GM18505 (cell line): ENCODE data around the gene RECK.
"Not testable (repeated sequence)": the region's sequence is repeated elsewhere in the genome, so short reads cannot be mapped to it uniquely, and the experiment has no call there.

ENCODE experiments used
- ATAC-seq: cut with Tn5 transposase; IDR thresholded peaks from one replicate; pipeline ENCODE4 v1.9.1; 2021; ENCODE audit not compliant: unreplicated experiment
- POLR2A ChIP-seq: IDR thresholded peaks from 4 replicates; pipeline ENCODE4 v1.6.1; 2011; ENCODE audit warnings: borderline replicate concordance; ENCODE audit not compliant: insufficient read depth, insufficient read length; ENCODE audit errors: extremely low read depth

The RECK gene

GRCh38 chr9:36063804-36064447 is 27.2 kb downstream of the RECK start:
- ATAC-seq: no peak
- no peak for TF ChIP-seq POLR2A

GRCh38 chr9:36064448-36065037 is 27.8 kb downstream of the RECK start:
- ATAC-seq: no peak
- no peak for TF ChIP-seq POLR2A

GRCh38 chr9:36074055-36074454 is 37.3 kb downstream of the RECK start:
- no peak for ATAC-seq
- no peak for TF ChIP-seq POLR2A

DNA sequence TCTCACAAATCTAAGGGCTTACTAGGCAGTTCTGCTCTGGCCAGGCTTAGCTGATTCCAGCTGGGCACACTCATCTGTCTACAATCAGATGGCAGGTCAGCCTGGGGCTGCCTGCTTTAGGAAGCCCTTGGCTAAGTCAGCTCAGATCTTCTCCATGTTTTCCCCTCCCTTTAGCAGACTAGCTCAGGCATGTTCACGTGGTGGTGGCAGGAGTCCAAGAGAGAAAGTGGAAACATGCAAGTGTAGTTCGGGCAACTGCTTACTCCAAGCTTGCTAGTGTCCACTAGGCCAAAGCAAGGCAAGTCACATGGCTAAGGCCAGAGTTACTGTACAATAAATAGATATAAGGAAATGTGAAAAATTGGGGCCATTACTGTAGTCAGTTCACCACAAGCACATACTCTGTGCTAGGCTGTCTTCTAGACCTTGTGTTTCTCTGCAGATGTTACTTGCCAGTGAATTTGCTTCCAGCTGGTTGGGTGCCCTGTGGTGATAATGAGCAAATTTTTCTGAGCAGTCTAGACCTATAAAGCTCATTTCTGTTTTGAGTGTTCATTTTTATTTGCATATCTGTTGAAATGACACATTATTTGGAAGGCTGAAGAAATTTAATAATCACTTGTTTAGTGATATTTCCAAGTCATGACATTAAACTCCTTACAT is 38.3 kb downstream of the RECK start:
- no peak for TF ChIP-seq POLR2A
- no peak for ATAC-seq

DNA sequence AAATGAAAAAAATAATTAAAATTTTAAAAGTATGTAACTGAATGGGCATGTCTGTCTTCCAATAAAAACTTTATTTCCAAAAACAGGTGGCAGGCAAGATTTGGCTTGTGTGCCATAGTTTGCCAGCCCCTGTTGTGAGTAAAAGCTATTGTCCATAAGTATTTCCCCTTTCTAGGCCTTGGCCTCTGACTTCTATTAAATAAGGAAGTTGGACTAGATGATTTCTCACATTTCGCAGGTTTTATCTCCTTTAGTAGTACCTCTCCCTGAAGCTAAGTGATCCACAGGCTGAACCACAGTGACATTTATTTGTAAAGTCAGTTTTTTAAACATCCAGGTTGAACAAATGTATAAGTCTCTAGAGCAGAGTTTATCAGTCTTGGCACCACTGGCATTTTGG is 41.3 kb downstream of the RECK start:
- ATAC-seq: no peak
- no peak for TF ChIP-seq POLR2A

DNA sequence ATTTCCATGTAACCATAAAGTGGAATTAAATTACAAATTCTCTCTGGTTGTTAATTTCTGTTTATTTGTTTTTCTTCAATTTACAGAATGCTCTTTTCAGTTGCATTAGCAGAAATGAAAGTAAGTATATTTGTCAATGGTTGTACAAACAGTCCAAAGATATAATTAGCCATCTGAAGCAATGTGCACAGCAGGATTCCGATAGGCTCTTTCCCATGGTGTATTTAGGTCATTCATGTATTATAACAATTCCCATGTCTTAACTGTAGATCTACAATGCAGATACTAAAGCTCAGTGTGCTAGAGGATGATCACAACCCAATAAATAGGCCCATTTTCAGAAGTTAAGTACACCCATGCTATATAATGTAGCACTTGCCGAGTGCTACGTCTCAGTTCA is 43.8 kb downstream of the RECK start:
- TF ChIP-seq POLR2A: no peak

GRCh38 chr9:36082931-36083330 is 46.2 kb downstream of the RECK start:
- TF ChIP-seq POLR2A: no peak
- ATAC-seq: no peak

More for the DNA sequence above, 43.8 kb downstream of the RECK start:
- no peak for ATAC-seq

- TF ChIP-seq POLR2A: no peak
- ATAC-seq: no peak
These were observed 49.7 kb downstream of the RECK start for GRCh38 chr9:36086442-36086841.

DNA sequence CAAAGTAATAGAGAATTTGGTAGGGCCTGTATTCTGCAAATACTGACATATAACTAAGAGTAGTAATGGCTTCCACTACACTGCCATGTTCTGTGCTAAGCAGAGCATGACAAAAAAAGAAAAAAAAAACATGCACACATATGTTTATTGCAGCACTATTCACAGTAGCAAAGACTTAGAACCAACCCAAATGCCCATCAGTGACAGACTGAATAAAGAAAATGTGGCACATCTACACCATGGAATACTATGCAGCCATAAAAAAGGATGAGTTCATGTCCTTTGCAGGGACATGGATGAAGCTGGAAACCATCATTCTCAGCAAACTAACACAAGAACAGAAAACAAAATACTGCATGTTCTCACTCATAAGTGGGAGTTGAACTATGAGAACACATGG is 50.3 kb downstream of the RECK start:
- not testable (repeated sequence) for ATAC-seq

DNA sequence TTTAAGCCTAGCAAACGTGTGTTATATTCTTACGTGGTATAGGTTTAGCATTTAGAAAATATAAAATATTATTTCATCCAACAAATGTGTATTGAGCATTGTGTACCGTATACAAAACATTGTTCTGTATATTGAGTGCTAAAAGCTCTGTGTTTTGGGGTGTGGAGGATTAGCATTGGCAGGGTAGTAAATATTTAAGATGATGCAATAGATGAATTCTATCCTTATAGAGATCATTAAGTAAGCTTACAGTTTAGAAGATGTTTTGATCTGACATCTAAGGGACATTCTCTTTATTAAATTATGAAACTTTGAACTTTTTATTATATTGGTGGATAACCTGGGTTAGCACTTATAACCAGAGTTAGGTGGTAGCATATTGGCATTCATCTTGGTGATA is 51.3 kb downstream of the RECK start:
- ATAC-seq: no peak

DNA sequence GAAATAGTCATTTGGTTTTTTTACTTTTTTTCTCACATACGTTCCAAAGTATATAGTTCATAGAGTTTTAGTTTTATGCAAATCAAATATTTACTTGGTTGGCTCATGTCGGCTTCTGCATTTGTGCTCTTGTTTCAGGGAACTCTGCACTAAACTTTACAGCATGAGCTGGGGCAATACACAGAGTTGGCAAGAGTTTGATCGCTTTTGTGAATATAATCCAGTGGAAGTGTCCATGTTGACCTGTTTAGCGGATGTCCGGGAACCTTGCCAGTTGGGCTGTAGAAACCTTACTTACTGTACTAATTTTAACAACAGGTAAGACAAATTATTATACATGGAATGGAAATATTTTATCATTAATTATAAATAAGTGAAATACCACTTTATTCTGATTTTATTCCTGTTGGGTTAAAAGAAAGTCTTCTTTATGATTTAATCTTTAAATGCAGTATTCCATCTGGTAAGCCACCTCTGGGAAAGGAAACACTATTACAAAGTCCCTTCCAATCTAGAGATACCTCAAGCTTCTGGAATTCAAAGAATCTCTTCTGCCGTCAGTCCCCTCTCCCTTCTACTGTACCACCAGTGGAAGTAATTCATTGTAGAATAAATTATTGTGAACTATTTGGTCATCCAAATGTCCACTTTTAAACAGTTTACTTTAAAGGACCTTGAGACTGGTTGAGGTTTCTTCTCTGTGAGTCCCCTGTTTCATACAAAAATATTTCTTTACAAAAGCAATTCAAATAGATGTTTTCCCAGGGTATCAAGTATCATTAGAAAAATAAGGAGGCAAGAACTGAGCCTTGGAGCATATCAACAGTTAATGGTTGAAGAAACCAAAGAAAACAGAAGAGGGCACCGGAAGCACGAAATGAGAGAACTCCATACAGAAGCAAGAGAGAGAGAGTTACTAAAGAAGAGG is 54.6 kb downstream of the RECK start:
- ATAC-seq: no peak
- no peak for TF ChIP-seq POLR2A

More for the DNA sequence above, 51.3 kb downstream of the RECK start:
- no peak for TF ChIP-seq POLR2A

- ATAC-seq: no peak
- TF ChIP-seq POLR2A: no peak
These were observed 55.3 kb downstream of the RECK start for GRCh38 chr9:36092014-36092413.

DNA sequence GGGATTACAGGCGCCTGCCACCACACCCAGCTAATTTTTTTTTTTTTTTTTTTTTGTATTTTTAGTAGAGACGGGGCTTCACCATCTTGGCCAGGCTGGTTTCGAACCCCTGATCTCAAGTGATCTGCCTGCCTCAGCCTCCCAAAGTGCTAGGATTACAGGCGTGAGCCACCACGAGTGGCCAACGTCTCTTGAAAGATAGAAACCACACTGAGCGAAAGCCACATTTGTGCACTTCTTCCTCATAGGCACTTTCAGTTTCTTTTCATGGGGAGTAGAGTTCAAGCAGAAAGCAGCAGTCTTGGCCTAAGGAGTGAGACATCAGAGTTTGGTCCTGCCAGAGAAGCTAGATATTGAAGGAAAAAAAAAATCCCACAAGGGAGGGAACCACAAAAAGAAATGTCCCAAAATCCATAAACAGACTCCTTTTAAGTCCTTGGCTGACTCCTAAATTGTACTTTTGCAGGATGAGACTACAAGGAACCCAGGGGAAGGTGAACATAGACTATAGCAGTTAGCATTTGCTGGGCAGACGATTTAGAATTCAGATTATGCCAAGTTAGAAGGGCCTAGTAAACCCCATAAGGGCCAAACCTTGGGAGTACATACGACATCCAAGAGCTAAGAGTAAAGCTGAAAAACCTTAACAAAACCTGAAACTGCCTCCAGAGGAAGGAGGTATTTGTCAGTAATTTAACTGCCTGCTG is 55.9 kb downstream of the RECK start:
- TF ChIP-seq POLR2A: no peak
- no peak for ATAC-seq
